ENCODE measurements around the gene MANF.
A peak's percentile ranks its signal among the peaks of the same experiment; 100 is the strongest.
"Not testable (repeated sequence)": the region's sequence is repeated elsewhere in the genome, so short reads cannot be mapped to it uniquely, and the experiment has no call there.

Gene MANF

DNA sequence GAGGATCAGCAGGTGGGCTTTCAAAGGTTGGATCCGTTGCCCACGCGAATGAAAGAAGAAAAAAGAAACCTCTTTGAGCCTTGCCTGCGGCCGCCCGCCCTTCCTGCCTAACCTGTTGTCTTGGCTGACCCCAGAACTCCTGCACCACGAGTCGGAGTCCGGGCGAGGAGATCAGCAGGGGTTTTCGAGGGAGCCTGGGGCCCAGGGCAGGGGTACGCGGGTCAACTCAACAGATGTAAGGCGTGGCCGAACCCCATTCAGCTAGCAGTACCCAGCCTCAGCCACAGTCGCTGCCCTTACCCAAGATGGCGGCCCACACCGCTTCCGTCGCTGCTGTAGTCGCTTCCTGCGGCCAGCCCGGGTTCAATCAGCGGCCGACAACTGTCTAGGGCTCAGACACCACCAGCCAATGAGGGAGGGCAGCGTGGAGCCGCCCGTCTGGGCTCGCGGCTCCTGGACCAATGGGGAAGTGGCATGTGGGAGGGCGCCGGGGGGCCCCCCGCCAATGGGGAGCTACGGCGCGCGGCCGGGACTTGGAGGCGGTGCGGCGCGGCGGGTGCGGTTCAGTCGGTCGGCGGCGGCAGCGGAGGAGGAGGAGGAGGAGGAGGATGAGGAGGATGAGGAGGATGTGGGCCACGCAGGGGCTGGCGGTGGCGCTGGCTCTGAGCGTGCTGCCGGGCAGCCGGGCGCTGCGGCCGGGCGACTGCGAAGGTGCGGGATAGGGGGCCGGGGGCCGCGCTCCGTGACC lies at the start of gene MANF:
MANF (plus strand) TSS at position 566 of the 748 bp plus-strand sequence; CDS start at position 618, 52 bp downstream.
- peak; percentile 100 for DNase-seq (ENCODE audit: low spot score)

DNA sequence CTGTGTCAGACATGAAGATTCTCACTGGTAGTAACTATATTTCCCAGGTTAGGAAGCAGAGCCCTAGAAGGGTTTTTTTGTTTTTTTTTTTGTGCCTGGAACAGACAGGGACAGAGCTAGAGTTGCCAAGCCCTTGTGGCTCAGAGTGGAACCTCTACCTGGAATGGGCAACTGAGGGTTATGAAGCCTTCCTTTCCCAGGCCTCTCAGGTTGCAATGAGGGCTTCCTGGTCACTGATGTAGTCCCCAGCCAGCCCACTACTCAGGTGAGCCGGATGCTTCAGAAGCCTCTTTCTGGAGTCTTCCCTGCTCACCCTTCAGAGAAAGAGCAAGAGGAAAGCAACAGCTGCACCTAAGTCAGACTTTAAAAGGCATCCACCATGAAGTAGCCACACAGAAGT lies 48.8 kb upstream of the MANF start:
- DNase-seq (ENCODE audit: low spot score) = no peak

GRCh38 chr3:51337666-51338065 lies 47.4 kb upstream of the MANF start:
- no peak for DNase-seq (ENCODE audit: low spot score)

DNA sequence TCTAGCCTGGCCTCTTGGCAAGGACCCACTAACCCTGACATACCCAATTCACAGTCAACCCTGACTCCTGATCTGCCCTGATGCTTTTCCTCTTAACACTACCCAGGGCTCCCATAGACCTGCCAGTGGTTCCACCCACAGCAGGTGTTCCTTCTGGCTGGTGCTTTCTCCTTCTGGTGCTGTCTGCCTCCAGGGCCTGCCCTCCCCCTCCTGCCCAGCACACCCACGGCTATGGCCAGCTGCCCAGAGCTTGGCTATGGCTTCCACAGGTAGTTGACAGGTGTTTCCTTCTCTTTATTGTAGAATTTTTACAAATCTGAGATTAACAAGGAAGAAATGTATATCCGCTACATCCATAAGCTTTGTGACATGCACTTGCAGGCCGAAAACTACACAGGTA lies 46.5 kb upstream of the MANF start:
- DNase-seq (ENCODE audit: low spot score) = no peak

DNA sequence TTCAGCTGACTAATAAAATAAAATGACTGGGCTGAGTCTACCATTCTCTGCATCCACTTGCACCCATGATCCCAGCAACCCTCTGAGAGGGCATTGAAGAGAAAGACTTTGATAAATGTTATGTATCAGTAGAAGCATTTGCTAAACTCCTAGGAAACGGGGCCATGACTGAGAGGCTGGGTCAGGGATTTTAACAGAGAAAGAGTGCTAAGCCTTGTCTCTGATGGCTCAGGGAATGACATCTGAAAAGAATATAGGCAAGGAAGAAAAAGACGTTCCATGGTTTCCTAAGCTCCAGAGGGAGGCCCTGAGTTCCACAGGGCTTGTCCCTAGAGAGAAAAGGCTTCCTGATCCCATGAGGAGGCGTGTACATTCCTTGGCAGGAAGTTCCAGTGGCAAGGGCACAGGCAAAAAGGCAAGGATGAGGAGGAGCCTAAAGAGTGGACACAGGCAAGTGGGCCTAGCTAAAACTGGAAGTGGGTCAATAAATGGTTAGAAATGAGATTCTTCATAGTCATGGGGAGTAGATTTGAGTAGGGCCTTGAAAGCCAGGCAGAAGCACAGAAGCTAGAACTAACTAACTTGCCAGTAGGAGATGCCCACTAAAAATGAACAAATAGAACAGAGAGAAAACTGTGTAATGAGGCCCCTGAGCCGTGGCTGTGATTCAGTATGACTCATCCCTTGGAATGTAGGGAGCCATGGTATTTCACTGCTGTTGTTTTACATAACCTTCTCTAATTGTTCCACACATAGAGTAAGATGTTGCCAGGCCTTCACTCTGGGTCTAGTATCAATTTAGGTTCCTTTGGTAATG lies 44.9 kb upstream of the MANF start:
- DNase-seq (ENCODE audit: low spot score) = peak; percentile 94

GRCh38 chr3:51340989-51341636 lies 44.0 kb upstream of the MANF start:
- no peak for DNase-seq (ENCODE audit: low spot score)

GRCh38 chr3:51343918-51344687 lies 41.0 kb upstream of the MANF start:
- peak; percentile 33 for DNase-seq (ENCODE audit: low spot score)

- no peak for DNase-seq (ENCODE audit: low spot score)
Observed at GRCh38 chr3:51350751-51351150, 34.3 kb upstream of the MANF start.

DNA sequence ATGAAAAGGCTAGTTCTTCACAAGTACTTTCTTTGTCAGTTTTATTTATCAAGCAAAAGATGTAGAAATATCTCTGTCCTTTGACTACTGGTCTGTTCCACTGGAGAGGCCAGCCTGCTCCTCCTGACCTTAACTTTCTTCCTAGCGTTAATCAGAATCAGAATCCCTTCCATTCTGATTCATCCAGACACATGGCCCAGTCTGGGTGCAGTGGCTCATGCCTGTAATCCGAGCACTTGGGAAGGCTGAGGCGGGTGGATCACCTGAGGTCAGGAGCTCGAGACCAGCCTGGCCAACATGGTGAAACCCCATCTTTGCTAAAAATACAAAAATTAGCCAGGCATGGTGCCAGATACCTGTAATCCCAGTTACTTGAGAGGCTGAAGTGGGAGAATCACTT lies 32.0 kb upstream of the MANF start:
- no peak for DNase-seq (ENCODE audit: low spot score)

DNA sequence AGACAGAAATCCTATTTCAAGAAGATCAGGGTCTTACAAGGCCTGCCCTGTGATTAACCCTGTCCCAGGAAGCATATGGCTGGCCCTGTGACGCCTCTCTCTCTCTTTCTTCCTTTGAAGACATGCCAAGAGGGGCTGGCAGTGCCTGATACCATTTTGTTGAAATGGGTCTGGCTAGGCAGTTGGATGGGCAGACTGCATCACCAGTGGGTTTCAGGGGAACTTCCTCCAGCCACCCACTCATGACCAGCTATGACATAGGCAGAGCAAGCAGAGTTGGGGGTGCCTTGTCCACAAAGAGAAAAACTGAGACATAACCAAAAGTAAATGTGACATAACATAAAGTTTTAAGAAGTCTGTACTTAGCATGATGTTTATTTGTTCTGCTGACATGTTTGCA lies 31.4 kb upstream of the MANF start:
- no peak for DNase-seq (ENCODE audit: low spot score)

- no peak for DNase-seq (ENCODE audit: low spot score)
Observed at GRCh38 chr3:51354172-51354571, 30.9 kb upstream of the MANF start.

GRCh38 chr3:51354731-51355615 lies 30.1 kb upstream of the MANF start:
- no peak for DNase-seq (ENCODE audit: low spot score)

DNA sequence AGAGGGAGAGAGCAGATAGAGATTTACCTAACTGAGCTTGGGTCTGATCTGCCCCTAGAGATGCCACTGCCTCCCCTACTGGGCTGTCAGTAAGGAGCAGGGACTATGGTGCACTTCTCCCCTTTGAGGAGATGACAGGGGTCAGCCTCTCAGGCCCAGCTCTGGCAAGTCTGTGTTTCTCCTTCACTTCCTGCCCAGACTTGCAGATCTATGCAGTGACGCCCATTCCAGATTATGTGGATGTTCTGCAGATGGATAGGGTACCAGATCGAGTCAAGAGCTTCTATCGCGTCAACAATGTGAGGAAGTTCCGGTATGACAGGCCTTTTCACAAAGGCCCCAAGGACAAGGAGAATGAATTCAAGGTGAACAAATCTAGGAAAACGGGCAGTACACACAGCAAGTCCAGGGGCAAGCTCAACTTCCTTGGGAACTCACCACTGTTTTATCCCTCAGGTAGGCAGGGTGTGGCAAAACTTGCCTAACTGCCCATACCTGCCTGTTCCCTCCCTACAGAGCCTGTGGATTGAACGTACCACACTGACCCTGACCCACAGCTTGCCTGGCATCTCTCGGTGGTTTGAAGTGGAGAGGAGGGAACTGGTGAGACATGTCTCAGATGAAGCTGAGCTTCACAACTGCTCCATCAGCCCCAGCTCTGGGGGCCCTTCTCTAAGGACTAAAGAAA lies 29.1 kb upstream of the MANF start:
- no peak for DNase-seq (ENCODE audit: low spot score)

DNA sequence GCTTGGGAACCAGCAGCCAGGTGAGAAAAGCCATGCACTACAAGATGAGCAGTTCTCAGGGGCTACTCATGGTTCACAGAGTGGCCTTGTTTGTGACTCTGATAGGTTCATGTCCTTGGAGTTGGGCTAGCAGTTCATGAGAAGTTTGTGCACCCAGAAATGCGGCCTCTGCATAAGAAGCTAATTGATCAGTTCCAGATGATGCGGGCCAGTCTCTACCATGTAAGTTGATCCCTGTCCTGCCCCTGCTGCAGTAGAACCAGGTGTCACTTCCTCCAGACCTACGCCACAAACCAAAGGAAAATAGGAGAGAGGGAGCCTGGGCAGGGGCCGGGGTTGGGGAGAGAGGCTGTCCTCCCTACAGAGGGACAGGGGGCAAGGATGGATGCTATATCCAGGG lies 27.2 kb upstream of the MANF start:
- DNase-seq (ENCODE audit: low spot score) = no peak

GRCh38 chr3:51358981-51359380 lies 26.1 kb upstream of the MANF start:
- DNase-seq (ENCODE audit: low spot score) = no peak

- DNase-seq (ENCODE audit: low spot score) = no peak
Observed at GRCh38 chr3:51360806-51361205, 24.3 kb upstream of the MANF start.

- DNase-seq (ENCODE audit: low spot score) = no peak
Observed at GRCh38 chr3:51361746-51362145, 23.3 kb upstream of the MANF start.

GRCh38 chr3:51362476-51362875 lies 22.6 kb upstream of the MANF start:
- no peak for DNase-seq (ENCODE audit: low spot score)

- DNase-seq (ENCODE audit: low spot score) = not testable (repeated sequence)
Observed at GRCh38 chr3:51368276-51368675, 16.8 kb upstream of the MANF start.

DNA sequence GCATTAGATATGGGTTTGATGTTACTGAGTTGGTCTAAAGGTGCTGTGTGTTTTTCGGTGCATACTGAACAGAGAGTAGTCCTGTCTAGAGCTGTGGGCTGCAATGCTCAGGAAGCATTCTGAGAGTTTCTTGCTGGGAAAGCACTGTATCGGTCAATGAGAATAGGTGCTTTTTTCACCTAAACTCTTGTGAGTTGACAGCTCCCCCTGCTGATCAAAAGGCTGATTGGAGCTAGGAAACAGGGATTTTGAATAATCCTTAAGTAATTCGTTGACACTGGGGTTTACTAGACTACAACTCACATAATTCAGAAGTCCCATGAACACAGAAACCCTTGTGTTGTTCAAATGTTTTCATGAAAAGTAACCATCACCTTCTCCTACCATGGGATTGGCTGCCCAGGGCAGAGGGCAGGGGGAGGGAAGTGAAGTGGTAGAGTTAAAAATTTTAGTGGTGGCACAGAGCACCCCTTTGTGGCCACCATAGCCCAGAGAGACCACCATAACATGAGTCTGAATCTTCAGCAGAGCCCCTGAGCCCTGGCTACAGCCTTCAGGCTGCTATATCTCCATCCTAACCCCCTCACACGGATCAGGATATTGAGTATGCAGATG lies 13.0 kb upstream of the MANF start:
- DNase-seq (ENCODE audit: low spot score) = peak; percentile 78
